GM18519 (cell line): ENCODE measurements around the gene ALDH3A2.
"Not testable (repeated sequence)": the region's sequence is repeated elsewhere in the genome, so short reads cannot be mapped to it uniquely, and the experiment has no call there.

Experiments used
- ATAC-seq: cut with Tn5 transposase; IDR thresholded peaks from one replicate; pipeline ENCODE4 v1.9.1; 2021; ENCODE audit warnings: mild to moderate bottlenecking, moderate library complexity; ENCODE audit not compliant: unreplicated experiment, low FRiP score

Gene ALDH3A2

DNA sequence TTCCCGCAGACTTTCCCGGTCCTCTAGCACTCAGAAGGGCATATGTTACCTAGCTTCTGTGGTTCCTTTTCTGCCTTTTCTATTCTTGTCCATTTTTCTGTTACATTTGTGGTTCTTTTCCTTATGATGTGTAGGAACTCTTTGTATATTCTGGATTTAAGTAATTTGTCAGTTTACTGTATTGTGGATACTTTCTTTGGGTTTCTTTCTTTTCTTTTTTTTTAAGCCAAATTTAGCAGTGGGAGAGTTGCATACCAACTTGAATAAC is 657 bp downstream of the ALDH3A2 start:
- no peak for ATAC-seq

DNA sequence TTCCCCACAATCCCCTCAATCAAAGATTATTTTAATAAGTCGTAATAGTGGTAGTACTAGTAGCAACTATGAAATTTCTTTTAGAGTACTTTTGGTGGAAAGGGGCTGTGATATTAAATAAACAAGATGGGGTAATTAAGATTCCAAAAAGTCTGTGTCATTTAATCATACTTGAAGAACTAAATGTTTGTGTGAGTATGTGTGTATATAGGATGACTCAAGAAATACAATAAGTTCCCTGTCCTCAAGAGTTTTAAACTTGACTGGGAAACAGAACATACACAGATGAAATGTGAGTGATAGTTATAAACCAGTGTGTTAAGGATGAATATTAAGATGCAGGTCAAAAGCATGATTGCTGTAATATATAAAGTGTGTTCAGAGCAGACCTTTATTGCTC is 2.3 kb downstream of the ALDH3A2 start:
- ATAC-seq: no peak

- ATAC-seq: no peak
Observed at GRCh38 chr17:19651451-19652238, 3.1 kb downstream of the ALDH3A2 start.

DNA sequence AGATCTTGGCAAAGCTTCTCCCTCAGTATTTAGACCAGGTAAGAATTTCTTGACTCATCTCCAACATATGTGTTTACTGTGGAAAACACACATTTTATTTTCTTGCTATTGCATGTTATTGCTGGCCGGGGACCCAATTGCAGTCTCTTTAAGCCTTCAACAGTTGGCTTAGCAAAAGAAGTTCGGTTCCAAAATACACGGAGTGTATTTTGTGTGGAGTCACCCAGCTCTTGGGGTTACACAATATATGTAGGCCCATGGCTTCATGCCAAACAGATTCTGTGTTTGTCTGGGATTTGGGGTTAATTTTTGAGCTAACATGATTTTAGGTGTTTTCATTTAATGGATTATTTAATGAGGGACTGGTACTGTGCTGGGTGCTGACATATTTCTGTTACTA is 4.0 kb downstream of the ALDH3A2 start:
- ATAC-seq: no peak

DNA sequence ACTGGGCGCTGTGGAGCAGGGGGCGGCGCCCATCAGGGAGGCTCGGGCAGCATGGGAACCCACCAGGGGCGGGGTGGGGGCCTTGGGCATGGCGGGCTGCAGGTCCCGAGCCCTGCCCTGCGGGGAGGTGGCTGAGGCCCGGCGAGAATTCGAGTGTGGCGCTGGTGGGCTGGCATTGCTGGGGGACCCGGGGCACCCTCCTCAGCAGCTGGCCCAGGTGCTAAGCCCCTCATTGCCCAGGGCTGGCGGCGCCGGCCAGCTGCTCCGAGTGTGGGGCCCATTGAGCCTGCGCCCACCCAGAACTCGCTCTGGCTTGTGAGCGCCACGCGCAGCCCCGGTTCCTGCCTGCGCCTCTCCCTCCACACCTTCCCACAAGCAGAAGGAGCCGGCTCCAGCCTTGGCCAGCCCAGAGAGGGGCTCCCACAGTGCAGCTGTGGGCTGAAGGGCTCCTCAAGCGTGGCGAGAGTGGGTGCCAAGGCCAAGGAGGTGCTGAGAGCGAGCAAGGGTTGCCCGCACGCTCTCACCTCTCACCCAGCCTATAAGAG is 5.9 kb downstream of the ALDH3A2 start:
- ATAC-seq: no peak

DNA sequence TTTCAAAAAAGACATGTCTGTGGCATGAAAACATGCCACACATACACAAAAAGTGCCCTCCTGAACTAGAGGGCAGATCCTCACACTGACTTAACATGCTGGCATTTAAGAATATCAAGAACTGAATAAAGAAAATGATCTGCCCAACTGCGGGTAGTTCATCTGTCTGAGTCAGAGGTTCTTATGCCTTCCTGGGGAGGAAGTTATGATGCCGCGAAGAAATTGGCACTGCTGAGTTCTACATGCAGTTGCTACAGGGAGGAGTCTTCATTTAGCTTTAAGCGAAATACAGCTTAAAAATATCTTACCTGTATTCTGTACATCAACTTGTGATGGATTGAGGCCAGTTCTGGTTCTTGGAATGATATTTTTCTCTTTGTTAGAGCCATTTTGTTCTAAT is 6.3 kb downstream of the ALDH3A2 start:
- no peak for ATAC-seq

DNA sequence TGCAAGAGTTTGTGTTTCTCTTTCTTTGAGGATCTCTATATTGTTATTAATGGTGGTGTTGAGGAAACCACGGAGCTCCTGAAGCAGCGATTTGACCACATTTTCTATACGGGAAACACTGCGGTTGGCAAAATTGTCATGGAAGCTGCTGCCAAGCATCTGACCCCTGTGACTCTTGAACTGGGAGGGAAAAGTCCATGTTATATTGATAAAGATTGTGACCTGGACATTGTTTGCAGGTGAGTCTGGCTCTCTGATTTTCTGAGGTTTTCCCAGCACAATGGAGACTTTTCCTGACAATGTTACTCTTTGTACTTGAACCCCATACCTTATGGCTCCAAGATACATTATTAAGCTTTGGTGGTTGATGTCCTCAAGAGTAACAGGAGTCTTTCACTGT is 7.8 kb downstream of the ALDH3A2 start:
- no peak for ATAC-seq

GRCh38 chr17:19656851-19657581 is 8.5 kb downstream of the ALDH3A2 start:
- ATAC-seq: no peak

DNA sequence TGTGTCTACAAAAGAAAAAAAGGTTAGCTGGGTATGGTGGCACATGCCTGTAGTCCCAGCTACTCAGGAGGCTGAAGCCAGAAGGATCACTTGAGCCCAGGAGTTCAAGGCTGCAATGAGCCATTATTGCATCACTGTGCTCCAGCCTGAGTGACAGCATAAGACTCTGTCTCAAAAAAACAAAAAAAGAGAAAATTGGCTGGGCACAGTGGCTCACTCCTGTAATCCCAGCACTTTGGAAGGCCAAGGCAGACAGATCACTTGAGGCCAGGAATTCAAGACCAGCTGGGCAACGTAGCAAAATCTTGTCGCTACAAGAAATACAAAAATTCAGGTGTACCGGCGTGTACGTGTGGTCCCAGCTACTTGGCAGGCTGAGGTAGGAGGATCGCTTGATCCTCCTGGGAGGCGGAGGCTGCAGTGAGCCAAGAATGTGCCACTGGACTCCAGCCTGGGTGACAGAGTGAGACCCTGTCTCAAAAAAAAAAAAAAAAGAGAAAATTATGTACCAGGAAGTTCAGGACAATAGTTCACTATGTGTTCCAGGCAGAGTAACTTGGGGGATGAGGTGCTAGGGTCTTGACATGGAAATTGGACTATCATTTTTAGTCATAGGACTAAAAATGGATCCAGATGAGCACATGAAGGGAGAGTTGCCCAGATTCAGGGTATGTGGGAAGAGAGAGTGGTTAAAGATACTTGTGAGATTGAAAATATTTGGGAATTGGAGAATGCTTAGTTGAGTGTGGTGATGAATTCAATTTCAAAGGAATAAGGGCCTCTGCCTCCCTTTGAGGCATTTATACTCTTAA is 11.0 kb downstream of the ALDH3A2 start:
- ATAC-seq: no peak

DNA sequence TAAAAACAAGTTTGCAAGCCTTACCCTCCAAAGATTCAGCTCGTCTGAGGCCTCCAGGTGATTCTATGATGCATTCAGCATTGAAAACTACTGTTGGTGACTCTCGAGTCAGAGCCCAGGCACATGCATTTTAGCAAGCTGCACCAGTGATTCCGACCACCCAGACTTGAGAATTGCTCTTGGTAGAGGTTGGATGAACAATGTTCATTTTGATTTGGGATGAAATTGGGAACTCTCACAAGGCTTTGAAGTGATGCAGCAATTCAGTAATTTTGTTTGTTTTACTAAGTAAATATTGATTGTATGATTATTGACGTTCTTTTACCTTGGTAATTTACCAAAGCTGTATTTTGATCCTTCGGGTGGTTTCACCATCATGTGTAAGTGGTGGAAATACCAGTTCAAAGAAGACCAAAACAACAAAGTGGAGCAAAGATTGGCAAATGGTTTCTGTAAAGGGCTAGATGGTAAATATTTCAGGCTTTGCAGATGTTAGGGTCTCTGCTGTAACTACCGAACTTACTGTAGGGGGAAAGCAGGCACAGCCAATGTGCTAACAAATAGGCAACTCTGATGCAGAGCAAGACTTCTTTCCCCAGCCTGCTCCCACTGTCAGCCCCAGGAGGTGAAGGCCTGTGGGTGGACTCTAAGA is 11.8 kb downstream of the ALDH3A2 start:
- no peak for ATAC-seq

DNA sequence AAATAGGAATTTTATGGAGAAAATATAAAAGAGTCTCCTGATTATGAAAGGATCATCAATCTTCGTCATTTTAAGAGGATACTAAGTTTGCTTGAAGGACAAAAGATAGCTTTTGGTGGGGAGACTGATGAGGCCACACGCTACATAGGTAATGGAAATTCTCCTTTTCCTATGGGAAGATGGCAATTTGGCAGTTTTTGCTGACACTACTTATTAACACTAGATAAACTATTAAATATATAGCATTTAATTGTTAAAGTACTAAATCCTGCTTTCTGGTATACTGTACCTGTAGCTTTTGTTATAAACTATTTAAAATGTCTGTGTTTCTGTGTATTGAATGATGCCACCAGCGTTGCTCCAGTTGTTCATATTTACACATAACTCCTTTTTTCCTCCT is 12.6 kb downstream of the ALDH3A2 start:
- ATAC-seq: no peak

GRCh38 chr17:19663097-19663496 is 14.5 kb downstream of the ALDH3A2 start:
- ATAC-seq: no peak

DNA sequence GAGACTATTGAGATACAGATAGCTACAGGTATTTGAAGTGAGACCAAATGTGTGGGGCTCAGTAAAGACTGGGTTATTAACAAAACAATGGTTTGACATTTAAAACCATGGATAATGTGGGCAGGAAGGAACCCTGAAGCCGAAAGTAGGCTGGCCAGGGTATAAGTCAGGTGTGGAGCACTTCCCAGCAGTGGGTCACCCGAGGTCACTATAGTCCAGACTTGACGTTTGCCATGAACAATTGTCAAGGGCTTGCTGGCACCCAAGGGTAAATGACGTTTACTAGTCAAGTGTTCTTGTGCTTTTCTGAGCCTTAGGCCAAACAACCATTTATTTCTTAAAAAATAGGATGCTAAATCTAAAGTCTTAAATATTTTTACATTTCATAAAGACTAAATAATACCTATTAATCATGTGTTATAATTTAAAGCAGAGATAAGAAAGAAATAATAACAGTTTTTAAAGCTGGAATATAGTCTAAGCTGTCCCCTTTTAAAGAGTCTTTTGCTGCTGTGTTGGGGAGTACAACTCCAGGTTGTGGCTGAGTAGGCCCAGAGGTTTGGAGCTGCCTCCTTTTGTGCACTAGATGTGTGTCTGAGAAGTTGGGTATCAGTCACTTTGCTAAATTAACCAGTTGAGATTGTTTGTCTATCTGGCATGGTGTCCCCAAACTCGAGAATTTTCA is 15.7 kb downstream of the ALDH3A2 start:
- ATAC-seq: no peak

DNA sequence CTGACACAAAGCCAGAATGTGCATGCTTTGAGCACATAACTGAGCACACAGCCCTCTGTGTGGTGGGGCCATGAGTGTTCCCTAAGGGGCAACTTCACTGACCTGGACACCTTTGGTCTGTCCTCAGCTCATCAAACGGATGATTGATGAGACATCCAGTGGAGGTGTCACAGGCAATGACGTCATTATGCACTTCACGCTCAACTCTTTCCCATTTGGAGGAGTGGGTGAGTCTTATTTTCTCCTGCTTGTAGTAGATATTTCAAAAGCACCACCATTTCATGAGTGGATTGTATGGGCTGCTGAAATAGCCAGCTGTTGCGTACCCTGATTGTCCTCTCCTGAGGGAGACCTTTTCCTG is 16.2 kb downstream of the ALDH3A2 start:
- no peak for ATAC-seq

DNA sequence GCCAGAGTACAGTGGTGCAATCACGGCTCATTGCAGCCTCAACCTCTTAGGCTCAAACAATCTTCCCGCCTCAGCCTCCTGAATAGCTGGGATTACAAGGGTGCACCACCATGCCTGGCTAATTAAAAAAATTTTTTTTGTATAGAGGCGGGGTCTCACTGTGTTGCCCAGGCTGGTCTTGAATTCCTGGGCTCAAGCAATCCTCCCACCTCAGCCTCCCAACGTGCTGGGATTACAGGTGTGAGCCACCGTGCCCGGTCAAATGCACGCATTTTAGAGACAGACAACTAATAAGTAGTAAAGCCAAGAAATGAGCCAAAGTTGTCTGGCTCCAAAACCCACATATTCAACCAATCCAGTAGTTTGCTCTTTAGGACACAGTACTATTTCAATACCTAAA is 21.1 kb downstream of the ALDH3A2 start:
- not testable (repeated sequence) for ATAC-seq

DNA sequence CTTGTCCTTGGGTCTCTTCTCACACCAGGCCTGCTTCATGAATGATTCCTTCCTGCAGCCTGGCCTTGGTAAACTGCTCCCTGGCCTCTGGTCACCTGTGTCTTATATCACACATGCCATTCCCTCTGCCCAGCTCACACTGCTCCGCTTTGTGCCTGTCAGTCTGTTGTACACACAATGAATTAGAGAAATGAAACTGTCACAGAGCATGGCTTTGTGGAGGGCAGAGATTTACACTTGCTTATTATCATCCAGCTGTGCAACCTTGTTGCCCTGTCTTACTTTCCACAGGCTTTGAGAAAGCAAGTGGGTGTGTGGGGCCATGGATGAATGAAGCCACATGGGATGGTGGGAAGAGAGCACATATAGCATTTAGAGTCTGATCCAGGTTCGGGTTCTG is 22.4 kb downstream of the ALDH3A2 start:
- no peak for ATAC-seq

DNA sequence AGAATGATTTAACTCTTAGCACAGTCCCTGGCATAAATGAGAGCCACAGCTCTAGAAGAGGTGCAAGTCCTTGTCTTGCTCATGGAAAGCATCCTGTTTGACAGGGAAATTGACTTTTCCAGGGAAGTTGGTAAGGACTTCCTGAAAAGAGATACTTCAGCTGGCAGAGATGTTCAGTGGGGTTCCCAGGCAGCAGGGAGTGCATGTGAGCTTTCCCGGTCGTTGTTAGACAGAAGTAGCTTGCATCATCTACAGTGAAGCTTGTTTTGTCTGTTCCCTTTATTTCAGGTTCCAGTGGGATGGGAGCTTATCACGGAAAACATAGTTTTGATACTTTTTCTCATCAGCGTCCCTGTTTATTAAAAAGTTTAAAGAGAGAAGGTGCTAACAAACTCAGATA is 22.9 kb downstream of the ALDH3A2 start:
- no peak for ATAC-seq

- ATAC-seq: no peak
Observed at GRCh38 chr17:19672009-19672750, 23.6 kb downstream of the ALDH3A2 start.

DNA sequence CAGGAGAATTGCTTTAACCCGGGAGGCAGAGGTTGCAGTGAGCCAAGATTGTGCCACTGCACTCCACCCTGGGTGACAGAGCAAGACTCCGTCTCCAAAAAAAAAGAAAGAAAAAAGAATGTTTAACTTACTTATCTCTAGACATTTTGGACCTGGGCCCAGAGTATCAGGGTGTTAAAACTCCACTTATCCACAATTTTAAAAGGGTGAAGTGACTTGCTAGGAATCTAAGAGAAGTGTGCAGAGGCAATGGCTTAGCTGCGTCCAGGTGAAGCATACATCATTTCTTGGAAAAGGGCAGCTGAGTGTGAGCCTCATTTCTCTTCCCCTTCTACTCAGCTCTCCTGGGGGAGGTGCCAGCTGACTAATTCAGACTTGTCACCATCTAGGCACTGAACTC is 25.1 kb downstream of the ALDH3A2 start:
- no peak for ATAC-seq

- no peak for ATAC-seq
Observed at GRCh38 chr17:19676896-19677295, 28.3 kb downstream of the ALDH3A2 start.
